ENCODE data around the gene UTP25. TPM values are rescaled to one million over a fixed set of nuclear protein-coding genes. Genes with fewer than 3 reads are reported as not detected.

UTP25 gene
- total RNA-seq, 1 donor from 2014 or later, result 6.4 TPM

- H3K9ac ChIP-seq, result no peak overlapping the region
- H3K27ac ChIP-seq, result no peak overlapping the region
- Mint-ChIP-seq H3K36me3 (peaks cover 13% of the 10 kb centered on the region), H3K4me3 (no peak overlapping the region), H3K4me1 (peaks cover 15% of the 10 kb centered on the region), H3K9me3 (no peaks in the 10 kb centered on the region), H3K27ac (no peak overlapping the region), H3K27me3 (ENCODE audit: insufficient read depth, low read depth) (peaks cover 5% of the 10 kb centered on the region)
- H3K27me3 ChIP-seq, result no peaks in the 10 kb centered on the region
- peaks cover 4% of the 10 kb centered on the region for H3F3A ChIP-seq (ENCODE audit: low read depth)
- no peaks in the 10 kb centered on the region for H3K4me1 ChIP-seq
- H3K79me2 ChIP-seq (ENCODE audit: low read depth), result peaks cover 19% of the 10 kb centered on the region
- TF ChIP-seq EZH2phosphoT487 (IDR thresholded peaks at IDR 0.05) (no peak), EZH2 (IDR thresholded peaks at IDR 0.05) (no peak), CTCF (IDR thresholded peaks at IDR 0.05) (no peak)
- H2AFZ ChIP-seq (replicated peaks), result no peak overlapping the region
- no peaks in the 10 kb centered on the region for H3K9me3 ChIP-seq (ENCODE audit: low read depth)
- H4K20me1 ChIP-seq (ENCODE audit: low read depth), result no peaks in the 10 kb centered on the region
- H3K4me2 ChIP-seq, result no peak overlapping the region
- no peak overlapping the region for H3K4me3 ChIP-seq
- DNase-seq (ENCODE audit: low spot score), result no peak
- peaks cover 6% of the 10 kb centered on the region for H3K36me3 ChIP-seq
These were observed 3.0 kb downstream of the UTP25 start for GRCh38 chr1:209830722-209831121.

DNA sequence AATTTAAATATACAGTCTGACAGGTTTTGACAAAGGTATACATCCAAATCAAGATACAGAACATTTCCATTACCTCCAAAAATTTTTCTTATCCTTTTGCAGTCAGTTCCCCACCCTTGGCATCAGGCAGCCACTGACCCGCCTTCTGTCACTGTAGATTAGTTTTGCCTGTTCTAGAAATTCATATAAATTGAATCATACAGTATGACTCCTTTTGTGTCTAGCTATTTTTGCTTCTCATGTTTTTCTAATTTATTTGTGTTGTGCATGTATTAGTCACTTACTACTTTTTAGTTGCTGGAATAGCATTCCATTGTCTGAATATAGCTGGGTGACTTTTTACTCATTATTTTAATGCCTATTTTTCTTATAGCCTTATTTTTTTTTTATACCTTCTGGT, 3.8 kb downstream of the UTP25 start:
- H3K27ac ChIP-seq, result no peak overlapping the region
- no peaks in the 10 kb centered on the region for H3K9me3 ChIP-seq (ENCODE audit: low read depth)
- H3K4me2 ChIP-seq, result no peak overlapping the region
- TF ChIP-seq CTCF (IDR thresholded peaks at IDR 0.05), result no peak
- TF ChIP-seq EZH2phosphoT487 (IDR thresholded peaks at IDR 0.05), result no peak
- no peak for TF ChIP-seq EZH2 (IDR thresholded peaks at IDR 0.05)
- no peak overlapping the region for H2AFZ ChIP-seq (replicated peaks)
- Mint-ChIP-seq H3K4me1 (peaks cover 15% of the 10 kb centered on the region), H3K36me3 (peaks cover 13% of the 10 kb centered on the region), H3K27ac (no peak overlapping the region), H3K9me3 (no peaks in the 10 kb centered on the region), H3K27me3 (ENCODE audit: insufficient read depth, low read depth) (peaks cover 5% of the 10 kb centered on the region), H3K4me3 (no peak overlapping the region)
- H3K9ac ChIP-seq, result no peak overlapping the region
- peaks cover 6% of the 10 kb centered on the region for H3K36me3 ChIP-seq
- H3K27me3 ChIP-seq, result no peaks in the 10 kb centered on the region
- H3F3A ChIP-seq (ENCODE audit: low read depth), result peaks cover 4% of the 10 kb centered on the region
- H3K4me1 ChIP-seq, result no peaks in the 10 kb centered on the region
- H4K20me1 ChIP-seq (ENCODE audit: low read depth), result no peaks in the 10 kb centered on the region
- DNase-seq (ENCODE audit: low spot score), result no peak
- no peak overlapping the region for H3K4me3 ChIP-seq
- peaks cover 19% of the 10 kb centered on the region for H3K79me2 ChIP-seq (ENCODE audit: low read depth)

- H3K36me3 Mint-ChIP-seq, result peaks cover 17% of the 10 kb centered on the region
- DNase-seq (ENCODE audit: low spot score), result no peak
- H3K4me3 Mint-ChIP-seq, result no peak overlapping the region
- H3K4me2 ChIP-seq, result no peak overlapping the region
- no peak overlapping the region for H3K4me3 ChIP-seq
- H2AFZ ChIP-seq (replicated peaks), result no peak overlapping the region
- no peak overlapping the region for H3K27ac Mint-ChIP-seq
- H3K27me3 Mint-ChIP-seq (ENCODE audit: insufficient read depth, low read depth), result no peaks in the 10 kb centered on the region
- no peaks in the 10 kb centered on the region for H3F3A ChIP-seq (ENCODE audit: low read depth)
- H3K27me3 ChIP-seq, result no peaks in the 10 kb centered on the region
- no peaks in the 10 kb centered on the region for H3K4me1 Mint-ChIP-seq
- H3K27ac ChIP-seq, result no peak overlapping the region
- H3K9me3 Mint-ChIP-seq, result no peaks in the 10 kb centered on the region
- peaks cover 14% of the 10 kb centered on the region for H3K36me3 ChIP-seq
- TF ChIP-seq EZH2phosphoT487 (IDR thresholded peaks at IDR 0.05) (no peak), EZH2 (IDR thresholded peaks at IDR 0.05) (no peak)
- H3K4me1 ChIP-seq, result no peaks in the 10 kb centered on the region
- no peaks in the 10 kb centered on the region for H4K20me1 ChIP-seq (ENCODE audit: low read depth)
- H3K9me3 ChIP-seq (ENCODE audit: low read depth), result no peaks in the 10 kb centered on the region
- H3K79me2 ChIP-seq (ENCODE audit: low read depth), result no peaks in the 10 kb centered on the region
- H3K9ac ChIP-seq, result no peak overlapping the region
These were observed 8.1 kb downstream of the UTP25 start for GRCh38 chr1:209835782-209836298.

DNA sequence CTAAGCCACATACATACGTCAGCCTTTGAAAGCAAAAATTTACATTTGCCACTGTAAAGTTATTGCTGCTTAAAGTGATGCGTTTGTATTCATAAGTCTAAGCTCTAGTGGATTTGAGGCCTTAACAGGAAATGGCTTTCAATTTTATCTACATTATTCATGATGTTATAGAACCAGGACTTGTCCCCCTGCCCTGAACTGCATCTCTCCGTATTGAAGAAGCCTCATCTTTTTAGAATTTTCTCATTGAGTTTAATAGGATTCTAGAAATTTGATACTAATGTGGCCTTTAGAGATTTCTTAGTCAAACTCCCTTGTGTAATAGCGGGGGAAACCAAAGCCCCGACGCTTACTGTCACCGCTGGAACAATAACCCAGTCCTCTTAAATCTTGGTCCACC, 9.9 kb downstream of the UTP25 start:
- no peaks in the 10 kb centered on the region for H3K79me2 ChIP-seq (ENCODE audit: low read depth)
- Mint-ChIP-seq H3K4me1 (no peaks in the 10 kb centered on the region), H3K4me3 (no peak overlapping the region), H3K9me3 (no peaks in the 10 kb centered on the region), H3K27ac (no peak overlapping the region), H3K36me3 (peaks cover 22% of the 10 kb centered on the region), H3K27me3 (ENCODE audit: insufficient read depth, low read depth) (no peaks in the 10 kb centered on the region)
- no peak overlapping the region for H2AFZ ChIP-seq (replicated peaks)
- H3K4me1 ChIP-seq, result no peaks in the 10 kb centered on the region
- no peak overlapping the region for H3K4me3 ChIP-seq
- no peak overlapping the region for H3K4me2 ChIP-seq
- TF ChIP-seq EZH2 (IDR thresholded peaks at IDR 0.05) (no peak), CTCF (IDR thresholded peaks at IDR 0.05) (no peak), EZH2phosphoT487 (IDR thresholded peaks at IDR 0.05) (no peak)
- H3K27me3 ChIP-seq, result no peaks in the 10 kb centered on the region
- DNase-seq (ENCODE audit: low spot score), result no peak
- H4K20me1 ChIP-seq (ENCODE audit: low read depth), result no peaks in the 10 kb centered on the region
- no peak overlapping the region for H3K9ac ChIP-seq
- peaks cover 8% of the 10 kb centered on the region for H3K36me3 ChIP-seq
- H3F3A ChIP-seq (ENCODE audit: low read depth), result no peaks in the 10 kb centered on the region
- no peaks in the 10 kb centered on the region for H3K9me3 ChIP-seq (ENCODE audit: low read depth)
- no peak overlapping the region for H3K27ac ChIP-seq

All from neural progenitor cell (in vitro differentiated cells).